ENCODE measurements around the gene ARNT2. TPM values are rescaled to one million over a fixed set of nuclear protein-coding genes. Genes with fewer than 3 reads are reported as not detected.

ARNT2 gene
- total and polyA plus RNA-seq, 2 donors (not counting 1 experiment from before 2014, with no cell fraction given), result 15.5 to 61.2 TPM

- Histone ChIP-seq H3K4me3 (replicated peaks in 1 of 4; ENCODE audit: control extremely low read depth in 1 of 4, insufficient read depth in 1 of 4, low read depth in 3 of 4, low read length in 4 of 4) (no peak overlapping the region), H3K79me2 (ENCODE audit: control insufficient read depth, insufficient read depth, low read length) (no peaks in the 10 kb centered on the region), H3K4me2 (ENCODE audit: extremely low read depth, insufficient read depth, low read length) (no peak overlapping the region), H3K36me3 (ENCODE audit: control insufficient read depth, insufficient read depth, low read length) (no peaks in the 10 kb centered on the region), H4K20me1 (ENCODE audit: control insufficient read depth, extremely low read depth, insufficient read depth, low read length) (no peaks in the 10 kb centered on the region), H3K27ac (ENCODE audit: insufficient read depth, low read length) (no peak overlapping the region), H3K27me3 (ENCODE audit: control insufficient read depth, insufficient read depth, low read length) (no peaks in the 10 kb centered on the region), H3K9me3 (ENCODE audit: control insufficient read depth, insufficient read depth, low read depth, low read length) (no peaks in the 10 kb centered on the region), H3K9ac (ENCODE audit: insufficient read depth, low read length) (no peak overlapping the region), H3K4me1 (ENCODE audit: control insufficient read depth, extremely low read depth, insufficient read depth, low read length) (no peaks in the 10 kb centered on the region), H2AFZ (ENCODE audit: low read length) (no peak overlapping the region)
- DNase-seq (ENCODE audit: low read depth in 2 of 2), result no peak
- TF ChIP-seq EZH2 (IDR thresholded peaks at IDR 0.05; ENCODE audit: low read length, missing control alignments), result no peak
- no peak for TF ChIP-seq CTCF (conservative IDR thresholded peaks at IDR 0.05 in 1 of 2, IDR thresholded peaks at IDR 0.05 in 1 of 2; ENCODE audit: low read depth in 1 of 2, low read length in 2 of 2)
These were observed 61.4 kb downstream of the ARNT2 start for GRCh38 chr15:80465626-80466005.

GRCh38 chr15:80466543-80466942, 62.4 kb downstream of the ARNT2 start:
- no peak overlapping the region for H3K9ac ChIP-seq (ENCODE audit: insufficient read depth, low read length)
- H3K27ac ChIP-seq (ENCODE audit: insufficient read depth, low read length), result no peak overlapping the region
- H3K36me3 ChIP-seq (ENCODE audit: control insufficient read depth, insufficient read depth, low read length), result no peaks in the 10 kb centered on the region
- DNase-seq (ENCODE audit: low read depth in 2 of 2), result no peak
- no peak overlapping the region for H3K4me3 ChIP-seq (replicated peaks in 1 of 4; ENCODE audit: control extremely low read depth in 1 of 4, insufficient read depth in 1 of 4, low read depth in 3 of 4, low read length in 4 of 4)
- H3K27me3 ChIP-seq (ENCODE audit: control insufficient read depth, insufficient read depth, low read length), result no peaks in the 10 kb centered on the region
- no peaks in the 10 kb centered on the region for H4K20me1 ChIP-seq (ENCODE audit: control insufficient read depth, extremely low read depth, insufficient read depth, low read length)
- H2AFZ ChIP-seq (ENCODE audit: low read length), result no peak overlapping the region
- no peaks in the 10 kb centered on the region for H3K4me1 ChIP-seq (ENCODE audit: control insufficient read depth, extremely low read depth, insufficient read depth, low read length)
- no peak for TF ChIP-seq EZH2 (IDR thresholded peaks at IDR 0.05; ENCODE audit: low read length, missing control alignments)
- TF ChIP-seq CTCF (conservative IDR thresholded peaks at IDR 0.05 in 1 of 2, IDR thresholded peaks at IDR 0.05 in 1 of 2; ENCODE audit: low read depth in 1 of 2, low read length in 2 of 2), result no peak
- H3K79me2 ChIP-seq (ENCODE audit: control insufficient read depth, insufficient read depth, low read length), result no peaks in the 10 kb centered on the region
- no peaks in the 10 kb centered on the region for H3K9me3 ChIP-seq (ENCODE audit: control insufficient read depth, insufficient read depth, low read depth, low read length)
- no peak overlapping the region for H3K4me2 ChIP-seq (ENCODE audit: extremely low read depth, insufficient read depth, low read length)

GRCh38 chr15:80467311-80467714, 63.1 kb downstream of the ARNT2 start:
- Histone ChIP-seq H3K9me3 (ENCODE audit: control insufficient read depth, insufficient read depth, low read depth, low read length) (no peaks in the 10 kb centered on the region), H3K9ac (ENCODE audit: insufficient read depth, low read length) (no peak overlapping the region)
- no peak for DNase-seq (ENCODE audit: low read depth in 2 of 2)

More at GRCh38 chr15:80467311-80467714, 63.1 kb downstream of the ARNT2 start:
- Histone ChIP-seq H3K4me3 (replicated peaks in 1 of 4; ENCODE audit: control extremely low read depth in 1 of 4, insufficient read depth in 1 of 4, low read depth in 3 of 4, low read length in 4 of 4) (no peak overlapping the region), H3K79me2 (ENCODE audit: control insufficient read depth, insufficient read depth, low read length) (no peaks in the 10 kb centered on the region), H3K36me3 (ENCODE audit: control insufficient read depth, insufficient read depth, low read length) (no peaks in the 10 kb centered on the region), H3K4me2 (ENCODE audit: extremely low read depth, insufficient read depth, low read length) (no peak overlapping the region), H3K4me1 (ENCODE audit: control insufficient read depth, extremely low read depth, insufficient read depth, low read length) (no peaks in the 10 kb centered on the region), H3K27ac (ENCODE audit: insufficient read depth, low read length) (no peak overlapping the region), H3K27me3 (ENCODE audit: control insufficient read depth, insufficient read depth, low read length) (no peaks in the 10 kb centered on the region), H4K20me1 (ENCODE audit: control insufficient read depth, extremely low read depth, insufficient read depth, low read length) (no peaks in the 10 kb centered on the region), H2AFZ (ENCODE audit: low read length) (no peak overlapping the region)
- no peak for TF ChIP-seq EZH2 (IDR thresholded peaks at IDR 0.05; ENCODE audit: low read length, missing control alignments)
- no peak for TF ChIP-seq CTCF (conservative IDR thresholded peaks at IDR 0.05 in 1 of 2, IDR thresholded peaks at IDR 0.05 in 1 of 2; ENCODE audit: low read depth in 1 of 2, low read length in 2 of 2)
